Upper lobe of left lung (tissue), 4 donors: Measurements from ENCODE around the gene TENM4.

Experiments
- CTCF ChIP-seq, 6 experiments: fragments of 450-650 bp in 4 of 6; fragments of 200-600 bp in 2 of 6; sonication (generic) in 2 of 6; IDR thresholded peaks; one replicate each; pipeline ENCODE4 v1.5.1; 2016 to 2019; ENCODE audit warnings: antibody characterized with exemption in 6 of 6
- POLR2A ChIP-seq, 4 donors: fragments of 450-650 bp; IDR thresholded peaks; one replicate each; pipeline ENCODE4 v1.5.1; 2016 to 2017; ENCODE audit warnings: antibody characterized with exemption in 4 of 4, mild to moderate bottlenecking in 2 of 4

- TF ChIP-seq CTCF (IDR thresholded peaks at IDR 0.05): no peak
- TF ChIP-seq POLR2A (IDR thresholded peaks at IDR 0.05): no peak
Measured at GRCh38 chr11:78730267-78730824, 710.5 kb downstream of the TENM4 start.
